ENCODE measurements around the gene EGFLAM. TPM values are rescaled to one million over a fixed set of nuclear protein-coding genes. Genes with fewer than 3 reads are reported as not detected.

Gene EGFLAM
- total RNA-seq, 4 donors from 2014 or later, result 3.5 to 6.7 (median 6.3) TPM

GRCh38 chr5:38367410-38367809 lies 109.1 kb downstream of the EGFLAM start:
- Histone ChIP-seq H3K27me3 (no peaks in the 10 kb centered on the region), H3K9me3 (no peaks in the 10 kb centered on the region), H3K4me3 (replicated peaks in 1 of 3) (no peak overlapping the region), H3K36me3 (no peaks in the 10 kb centered on the region), H3K27ac (no peak overlapping the region), H3K4me1 (no peaks in the 10 kb centered on the region)
- TF ChIP-seq CTCF (IDR thresholded peaks at IDR 0.05) (no peak), POLR2A (IDR thresholded peaks at IDR 0.05) (no peak)
- intact Hi-C loops (cut with DNase I), result no loop called here
- DNase-seq, result no peak
- WGBS, 2 donors, result 61 to 62% methylated on average over 3 of the region's 3 CpGs

- no peak overlapping the region for H3K4me3 ChIP-seq (replicated peaks in 1 of 3)
- DNase-seq, result no peak
- 8 to 16% methylated on average over 5 of the region's 5 CpGs for WGBS, 2 donors
- no peaks in the 10 kb centered on the region for H3K4me1 ChIP-seq
- no peaks in the 10 kb centered on the region for H3K36me3 ChIP-seq
- no peaks in the 10 kb centered on the region for H3K27me3 ChIP-seq
- TF ChIP-seq CTCF (IDR thresholded peaks at IDR 0.05) (no peak), POLR2A (IDR thresholded peaks at IDR 0.05) (no peak)
- H3K27ac ChIP-seq, result no peak overlapping the region
- no peaks in the 10 kb centered on the region for H3K9me3 ChIP-seq
- intact Hi-C loops (cut with DNase I), result no loop called here
These were observed 109.6 kb downstream of the EGFLAM start for GRCh38 chr5:38367966-38368365.

- DNase-seq, result no peak
- TF ChIP-seq CTCF (IDR thresholded peaks at IDR 0.05) (no peak), POLR2A (IDR thresholded peaks at IDR 0.05) (no peak)
- Histone ChIP-seq H3K27ac (no peak overlapping the region), H3K4me1 (no peaks in the 10 kb centered on the region), H3K4me3 (replicated peaks in 1 of 3) (no peak overlapping the region), H3K9me3 (no peaks in the 10 kb centered on the region), H3K36me3 (no peaks in the 10 kb centered on the region), H3K27me3 (no peaks in the 10 kb centered on the region)
- intact Hi-C loops (cut with DNase I), result no loop called here
- WGBS, 2 donors, result 70 to 71% methylated on average over 5 of the region's 5 CpGs
These were observed 111.3 kb downstream of the EGFLAM start for GRCh38 chr5:38369692-38370091.

DNA sequence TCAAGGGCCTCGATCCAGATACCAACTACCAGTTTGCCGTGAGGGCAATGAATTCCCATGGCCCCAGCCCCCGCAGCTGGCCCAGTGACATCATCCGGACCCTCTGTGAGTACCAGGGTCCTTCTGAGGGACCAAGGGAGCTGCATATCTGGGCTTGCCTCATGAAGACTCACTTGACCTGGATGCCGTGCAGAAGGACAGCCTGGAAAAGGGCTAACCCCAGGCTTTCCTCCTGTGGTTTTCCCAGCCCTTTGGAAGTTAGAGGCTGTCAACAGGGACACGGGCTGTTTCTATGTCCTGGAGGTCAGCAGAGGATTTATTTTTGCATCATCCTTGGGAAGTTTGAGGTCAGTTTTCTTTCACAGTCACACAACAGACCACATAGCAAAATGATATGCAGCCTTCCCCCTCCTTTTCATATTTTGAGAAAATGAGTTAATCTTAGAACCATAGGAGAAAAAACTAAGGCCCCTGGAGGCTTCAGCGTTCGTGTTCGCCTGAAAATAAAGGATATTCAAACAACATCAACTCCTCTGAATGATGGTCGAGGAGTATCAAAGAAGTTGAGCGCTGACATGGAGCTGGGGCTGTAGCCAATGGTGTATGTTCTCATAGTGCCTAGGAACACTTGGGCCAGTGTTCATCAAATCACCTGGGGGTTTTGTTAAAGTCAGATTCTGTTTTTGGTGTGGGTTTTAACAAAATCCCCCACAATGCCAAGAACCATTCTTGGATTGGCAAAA lies 112.2 kb downstream of the EGFLAM start:
- intact Hi-C loops (cut with DNase I), result no loop called here
- WGBS, 2 donors, result 86 to 89% methylated on average over 11 of the region's 11 CpGs
- no peaks in the 10 kb centered on the region for H3K9me3 ChIP-seq
- DNase-seq, result no peak
- no peaks in the 10 kb centered on the region for H3K36me3 ChIP-seq
- no peaks in the 10 kb centered on the region for H3K27me3 ChIP-seq
- H3K4me3 ChIP-seq (replicated peaks in 1 of 3), result no peak overlapping the region
- no peak for TF ChIP-seq CTCF (IDR thresholded peaks at IDR 0.05)
- no peak for TF ChIP-seq POLR2A (IDR thresholded peaks at IDR 0.05)
- H3K4me1 ChIP-seq, result no peaks in the 10 kb centered on the region
- no peak overlapping the region for H3K27ac ChIP-seq

DNA sequence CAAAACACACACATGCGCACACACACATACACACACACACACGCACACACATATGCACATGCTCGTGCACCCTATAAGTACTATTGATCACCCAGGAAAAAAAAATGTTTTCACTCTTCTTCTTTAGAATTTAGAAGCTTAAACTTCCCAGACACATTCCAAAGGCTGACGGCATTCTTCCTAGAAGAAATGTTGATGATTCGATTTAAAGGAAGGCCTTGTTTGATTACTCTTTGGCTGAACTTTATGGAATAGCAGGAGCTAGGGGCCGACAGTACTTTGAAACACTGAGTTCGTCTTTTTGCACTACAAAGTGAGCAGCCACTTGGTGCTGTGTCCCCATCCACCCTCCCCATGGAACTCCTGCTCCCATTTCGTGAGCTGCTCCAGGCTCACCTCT lies 113.2 kb downstream of the EGFLAM start:
- no peaks in the 10 kb centered on the region for H3K27me3 ChIP-seq
- no peaks in the 10 kb centered on the region for H3K9me3 ChIP-seq
- DNase-seq, result no peak
- TF ChIP-seq POLR2A (IDR thresholded peaks at IDR 0.05) (no peak), CTCF (IDR thresholded peaks at IDR 0.05) (no peak)
- no peak overlapping the region for H3K27ac ChIP-seq
- no peak overlapping the region for H3K4me3 ChIP-seq (replicated peaks in 1 of 3)
- WGBS, 2 donors, result 86 to 89% methylated on average over 8 of the region's 8 CpGs
- H3K4me1 ChIP-seq, result no peaks in the 10 kb centered on the region
- H3K36me3 ChIP-seq, result no peaks in the 10 kb centered on the region
- intact Hi-C loops (cut with DNase I), result no loop called here
